ENCODE data around the gene MAP3K14. TPM values are rescaled to one million over a fixed set of nuclear protein-coding genes. Genes with fewer than 3 reads are reported as not detected.

Gene MAP3K14
- total and polyA plus RNA-seq, 10 of the 15 experiments (the other 5 are each of a cell fraction or from before 2014, with no cell fraction given), result 2.1 to 33.3 (median 19.7) TPM

DNA sequence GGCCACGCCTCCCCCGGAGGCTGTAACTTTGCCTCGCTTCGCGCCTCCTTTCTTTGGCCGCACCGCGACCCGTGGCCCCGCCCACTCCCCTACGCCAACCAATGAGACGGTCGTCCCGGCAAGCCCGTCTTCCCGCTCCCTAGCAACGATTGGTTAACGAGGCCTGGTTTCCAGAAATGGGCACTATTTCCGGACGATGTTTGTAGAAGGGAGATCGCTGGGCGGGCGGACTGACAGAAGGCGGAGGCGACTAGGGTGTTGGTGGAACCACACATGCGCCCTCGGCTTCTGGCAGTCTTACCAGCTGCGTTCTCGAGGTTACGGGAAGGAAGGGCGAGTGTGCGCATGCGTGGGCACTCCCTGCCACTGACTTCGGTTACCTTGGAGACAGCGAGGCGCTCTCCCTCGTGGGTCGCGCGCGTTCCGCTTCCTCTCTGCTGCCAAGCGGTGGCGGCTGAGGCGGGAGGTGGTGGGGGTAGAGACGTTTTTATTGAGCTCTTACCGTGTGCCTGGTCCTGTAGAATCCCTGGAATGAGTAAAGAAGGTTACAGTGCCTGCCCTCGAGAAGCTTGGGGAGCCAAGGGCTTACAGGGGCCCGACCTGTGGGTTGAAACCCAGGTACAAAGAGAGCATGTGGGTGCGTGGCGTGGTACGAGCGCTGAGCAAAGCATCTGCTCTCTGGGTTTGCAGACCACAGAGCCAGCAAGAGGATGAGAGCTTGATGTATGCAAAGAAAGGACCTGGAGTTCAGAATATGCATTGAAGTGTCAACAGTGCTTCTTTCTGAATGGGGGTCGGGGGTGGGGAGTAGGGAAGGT lies 500 bp upstream of the MAP3K14 start (continued):
- TF ChIP-seq MEF2B (IDR thresholded peaks at IDR 0.05; ENCODE audit: partially characterized antibody, poor library complexity, severe bottlenecking) (peak; percentile 48), SREBF1 (IDR thresholded peaks at IDR 0.05; ENCODE audit: low read length) (peak; percentile 58; the same call in 1 of the 2 replicates), NFIC (IDR thresholded peaks at IDR 0.05; ENCODE audit: low read depth, low read length) (no peak), CHD1 (IDR thresholded peaks at IDR 0.05; ENCODE audit: low read depth, low read length) (no peak), GABPA (IDR thresholded peaks at IDR 0.05; ENCODE audit: low read depth) (no peak), ZBED1 (IDR thresholded peaks at IDR 0.05; ENCODE audit: borderline replicate concordance) (no peak), SUPT20H (IDR thresholded peaks at IDR 0.05; ENCODE audit: borderline replicate concordance, control insufficient read depth, low read depth, low read length) (no peak), RB1 (IDR thresholded peaks at IDR 0.05; ENCODE audit: borderline replicate concordance) (no peak; the same call in 1 of the 2 replicates), RELB (IDR thresholded peaks at IDR 0.05; ENCODE audit: low read depth) (no peak), NFYA (IDR thresholded peaks at IDR 0.05; ENCODE audit: borderline replicate concordance, low read depth, low read length) (no peak), MTA2 (IDR thresholded peaks at IDR 0.05; ENCODE audit: low read depth) (no peak; the same call in 1 of the 2 replicates), PAX8 (IDR thresholded peaks at IDR 0.05) (no peak), HCFC1 (IDR thresholded peaks at IDR 0.05; ENCODE audit: low read length) (no peak), BRCA1 (IDR thresholded peaks at IDR 0.05; ENCODE audit: low read depth, low read length) (no peak), ETV6 (conservative IDR thresholded peaks at IDR 0.05 in 1 of 2, IDR thresholded peaks at IDR 0.05 in 1 of 2; ENCODE audit: borderline replicate concordance in 1 of 2, low read depth in 1 of 2) (no peak), CREB1 (IDR thresholded peaks at IDR 0.05; ENCODE audit: low read depth) (peak; percentile 59; the same call in 1 of the 2 replicates), PKNOX1 (IDR thresholded peaks at IDR 0.05) (peak; percentile 97), ZZZ3 (IDR thresholded peaks at IDR 0.05; ENCODE audit: control insufficient read depth, insufficient read length, low read depth) (no peak), TCF7 (IDR thresholded peaks at IDR 0.05; ENCODE audit: borderline replicate concordance) (no peak), POLR2AphosphoS5 (IDR thresholded peaks at IDR 0.05; ENCODE audit: low read length) (no peak; the same call in none of the 2 replicates), CHD2 (IDR thresholded peaks at IDR 0.05; ENCODE audit: borderline replicate concordance, low read depth, low read length) (peak; percentile 87), KAT2A (conservative IDR thresholded peaks at IDR 0.05; ENCODE audit: control insufficient read depth, low read depth, low read length) (no peak), MYB (IDR thresholded peaks at IDR 0.05; ENCODE audit: borderline replicate concordance, low read depth, low read length) (no peak)
- TF ChIP-seq, protein P1, sequence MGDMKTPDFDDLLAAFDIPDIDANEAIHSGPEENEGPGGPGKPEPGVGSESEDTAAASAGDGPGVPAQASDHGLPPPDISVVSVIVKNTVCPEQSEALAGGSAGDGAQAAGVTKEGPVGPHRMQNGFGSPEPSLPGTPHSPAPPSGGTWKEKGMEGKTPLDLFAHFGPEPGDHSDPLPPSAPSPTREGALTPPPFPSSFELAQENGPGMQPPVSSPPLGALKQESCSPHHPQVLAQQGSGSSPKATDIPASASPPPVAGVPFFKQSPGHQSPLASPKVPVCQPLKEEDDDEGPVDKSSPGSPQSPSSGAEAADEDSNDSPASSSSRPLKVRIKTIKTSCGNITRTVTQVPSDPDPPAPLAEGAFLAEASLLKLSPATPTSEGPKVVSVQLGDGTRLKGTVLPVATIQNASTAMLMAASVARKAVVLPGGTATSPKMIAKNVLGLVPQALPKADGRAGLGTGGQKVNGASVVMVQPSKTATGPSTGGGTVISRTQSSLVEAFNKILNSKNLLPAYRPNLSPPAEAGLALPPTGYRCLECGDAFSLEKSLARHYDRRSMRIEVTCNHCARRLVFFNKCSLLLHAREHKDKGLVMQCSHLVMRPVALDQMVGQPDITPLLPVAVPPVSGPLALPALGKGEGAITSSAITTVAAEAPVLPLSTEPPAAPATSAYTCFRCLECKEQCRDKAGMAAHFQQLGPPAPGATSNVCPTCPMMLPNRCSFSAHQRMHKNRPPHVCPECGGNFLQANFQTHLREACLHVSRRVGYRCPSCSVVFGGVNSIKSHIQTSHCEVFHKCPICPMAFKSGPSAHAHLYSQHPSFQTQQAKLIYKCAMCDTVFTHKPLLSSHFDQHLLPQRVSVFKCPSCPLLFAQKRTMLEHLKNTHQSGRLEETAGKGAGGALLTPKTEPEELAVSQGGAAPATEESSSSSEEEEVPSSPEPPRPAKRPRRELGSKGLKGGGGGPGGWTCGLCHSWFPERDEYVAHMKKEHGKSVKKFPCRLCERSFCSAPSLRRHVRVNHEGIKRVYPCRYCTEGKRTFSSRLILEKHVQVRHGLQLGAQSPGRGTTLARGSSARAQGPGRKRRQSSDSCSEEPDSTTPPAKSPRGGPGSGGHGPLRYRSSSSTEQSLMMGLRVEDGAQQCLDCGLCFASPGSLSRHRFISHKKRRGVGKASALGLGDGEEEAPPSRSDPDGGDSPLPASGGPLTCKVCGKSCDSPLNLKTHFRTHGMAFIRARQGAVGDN (IDR thresholded peaks at IDR 0.05), result peak; percentile 70

Data from GM12878 (cell line).